RCC 7860 (cell line): ENCODE data around the gene SIRT5.
A peak's percentile ranks its signal among the peaks of the same experiment; 100 is the strongest.

Experiments
- DNase-seq: peaks from one replicate; pipeline ENCODE4 v3.0.0-alpha.2; 2015; ENCODE audit warnings: low spot score
- FAIRE-seq: peaks from 2 replicates; lab custom pipeline; 2012; peaks lifted over from hg19 to GRCh38; lab: Jason Lieb, UNC

The SIRT5 gene

DNA sequence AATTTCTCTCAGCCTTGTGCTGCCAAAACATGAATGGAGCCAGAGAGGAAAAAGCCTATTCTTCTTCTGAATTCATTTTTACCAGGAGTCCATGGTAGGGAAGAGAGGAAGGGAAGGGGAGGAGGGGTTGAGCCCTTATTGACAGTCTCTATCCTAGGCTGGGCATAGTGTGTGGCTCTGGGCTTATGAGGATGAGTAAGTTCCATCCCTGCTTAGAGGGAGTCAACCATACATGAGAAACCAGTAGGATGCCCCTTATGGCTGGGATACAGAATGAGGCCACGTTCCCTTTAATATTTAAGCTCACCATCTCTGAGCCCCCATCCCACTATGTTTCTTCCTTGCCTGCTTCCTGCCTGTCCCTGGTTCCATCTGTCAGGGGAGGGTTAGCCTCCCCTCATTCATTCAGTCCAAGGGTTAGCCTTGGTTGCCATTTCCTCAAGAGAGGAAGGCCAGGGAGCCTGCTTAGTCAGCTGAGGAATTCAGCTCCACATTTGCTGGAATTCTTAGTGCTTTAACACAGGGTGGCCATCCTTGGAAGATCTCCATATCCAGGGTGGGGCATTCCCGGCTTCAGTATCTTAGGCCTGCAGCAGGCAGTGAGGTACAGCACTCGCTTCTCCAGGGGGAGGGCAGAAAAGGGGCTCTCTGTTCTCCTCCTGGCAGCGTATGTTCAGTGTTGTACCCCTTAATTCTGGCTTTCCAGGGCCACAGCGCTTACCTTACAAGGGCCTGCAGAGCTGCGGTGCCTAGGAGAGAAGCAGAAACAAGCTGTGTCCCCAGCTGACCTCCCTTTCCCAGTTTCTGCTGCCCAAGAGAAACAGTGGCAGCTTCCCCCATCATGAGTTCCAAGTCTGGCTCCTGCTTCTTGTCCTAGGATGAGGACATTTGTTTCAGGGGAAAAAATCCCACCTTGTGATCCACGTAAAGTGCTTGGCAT is 12.5 kb downstream of the SIRT5 start:
- DNase-seq (no peak), FAIRE-seq (no peak)

DNA sequence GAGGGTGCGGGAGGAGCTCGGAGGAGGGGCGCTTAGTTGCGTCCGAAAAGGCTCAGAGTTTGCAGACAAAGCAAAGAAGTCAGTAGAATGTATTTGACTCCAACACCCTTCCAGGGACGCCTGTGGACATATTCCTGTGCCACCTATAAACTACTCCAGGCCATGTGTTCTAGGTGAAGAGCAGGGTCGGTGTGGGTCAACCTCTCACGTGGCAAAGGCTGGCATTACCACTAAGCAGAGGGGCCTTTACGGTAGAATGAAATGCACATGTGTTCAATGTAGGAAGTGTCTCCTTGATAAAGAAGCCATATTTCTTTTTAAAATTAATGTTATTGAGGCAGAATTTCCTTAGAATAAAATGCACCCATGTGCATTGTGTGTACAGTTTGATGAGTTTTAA is 15.4 kb downstream of the SIRT5 start:
- DNase-seq (no peak), FAIRE-seq (no peak)

DNA sequence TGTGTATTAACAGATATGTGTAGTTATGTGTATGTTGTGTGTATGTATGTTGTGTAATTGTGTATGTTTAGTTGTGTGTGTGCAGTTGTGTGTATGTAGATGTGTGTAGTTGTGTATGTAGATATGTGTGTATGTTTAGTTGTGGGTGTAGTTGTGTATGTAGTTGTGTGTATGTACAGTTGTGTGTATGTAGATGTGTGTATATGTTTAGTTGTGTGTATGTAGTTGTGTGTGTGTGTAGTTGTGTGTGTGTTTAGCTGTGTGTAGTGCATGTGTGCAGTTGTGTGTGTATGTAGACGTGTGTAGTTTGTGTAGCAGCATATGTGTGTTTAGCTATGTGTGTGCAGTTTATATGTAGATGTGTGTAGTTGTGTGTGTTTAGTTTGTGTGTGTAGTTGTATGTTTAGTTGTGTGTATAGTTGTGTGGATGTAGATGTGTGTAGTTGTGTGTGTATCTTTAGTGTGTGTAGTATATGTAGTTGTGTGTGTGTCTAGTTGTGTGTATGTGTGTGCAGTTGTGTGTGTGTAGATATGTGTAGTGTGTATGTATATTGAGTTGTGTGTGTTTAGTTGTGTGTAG is 16.3 kb downstream of the SIRT5 start:
- DNase-seq (no peak), FAIRE-seq (no peak)

DNA sequence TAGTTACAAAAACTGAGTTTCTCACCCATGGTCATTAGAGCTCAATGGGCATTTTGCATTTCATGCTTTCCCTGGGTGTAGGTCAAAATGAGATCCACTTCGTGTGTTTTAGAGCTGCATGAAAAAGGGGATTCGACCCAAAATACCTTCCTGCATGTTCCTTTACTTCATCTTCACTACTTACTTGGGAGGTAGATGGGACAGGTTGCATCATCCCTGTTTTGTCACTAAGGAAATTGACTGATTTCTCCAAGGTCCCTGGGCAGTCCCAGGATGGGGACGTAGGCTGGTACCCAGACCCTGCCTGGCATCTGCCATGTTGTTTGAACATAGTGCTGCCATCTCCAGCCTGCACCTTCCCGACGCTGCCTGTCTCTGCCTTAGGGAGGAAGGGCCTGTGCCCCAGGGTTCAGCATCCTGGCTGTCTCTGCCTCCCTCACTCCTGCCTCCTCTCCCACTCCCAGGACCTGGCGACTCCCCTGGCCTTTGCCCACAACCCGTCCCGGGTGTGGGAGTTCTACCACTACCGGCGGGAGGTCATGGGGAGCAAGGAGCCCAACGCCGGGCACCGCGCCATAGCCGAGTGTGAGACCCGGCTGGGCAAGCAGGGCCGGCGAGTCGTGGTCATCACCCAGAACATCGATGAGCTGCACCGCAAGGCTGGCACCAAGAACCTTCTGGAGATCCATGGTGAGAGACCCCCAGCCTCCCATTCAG is 17.0 kb downstream of the SIRT5 start:
- DNase-seq (no peak), FAIRE-seq (no peak)

DNA sequence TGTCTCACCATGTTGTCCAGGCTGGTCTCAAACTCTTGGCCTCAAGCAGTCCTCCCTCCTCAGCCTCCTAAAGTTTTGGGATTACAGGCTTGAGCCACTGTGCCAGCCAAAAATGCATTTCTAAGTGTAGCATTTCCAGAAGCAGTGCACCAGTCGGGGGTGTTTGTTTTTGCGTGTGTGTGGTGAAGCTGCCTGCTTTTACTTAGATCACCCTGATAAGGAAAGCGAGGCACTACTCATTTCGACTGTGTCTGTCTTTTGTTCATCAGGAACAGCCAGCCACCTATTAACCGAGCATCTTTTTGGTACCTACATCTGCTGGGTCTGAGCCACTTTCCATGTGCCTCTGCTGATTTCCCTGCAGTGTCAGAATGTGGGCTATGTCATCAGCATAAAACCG is 18.7 kb downstream of the SIRT5 start:
- no peak for FAIRE-seq
- no peak for DNase-seq

DNA sequence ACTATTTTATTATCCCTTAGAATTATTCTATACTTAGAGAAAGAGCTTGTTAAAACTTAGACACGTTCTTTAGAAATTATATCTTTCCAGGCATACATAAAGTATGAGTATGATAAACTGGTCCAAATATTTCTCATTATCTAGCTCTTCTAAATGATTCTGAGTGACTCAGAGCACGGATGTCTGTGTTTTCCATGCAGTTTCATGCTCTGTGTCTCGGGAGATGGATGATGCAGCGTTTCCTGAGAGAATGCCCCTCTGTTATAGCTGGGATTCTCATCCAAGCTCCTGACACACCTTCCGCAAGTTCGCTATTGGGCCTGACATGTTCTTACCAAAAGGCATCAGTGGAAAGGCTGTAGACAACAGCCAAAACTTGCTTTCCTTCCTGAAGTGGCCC is 19.3 kb downstream of the SIRT5 start:
- DNase-seq (no peak), FAIRE-seq (no peak)

DNA sequence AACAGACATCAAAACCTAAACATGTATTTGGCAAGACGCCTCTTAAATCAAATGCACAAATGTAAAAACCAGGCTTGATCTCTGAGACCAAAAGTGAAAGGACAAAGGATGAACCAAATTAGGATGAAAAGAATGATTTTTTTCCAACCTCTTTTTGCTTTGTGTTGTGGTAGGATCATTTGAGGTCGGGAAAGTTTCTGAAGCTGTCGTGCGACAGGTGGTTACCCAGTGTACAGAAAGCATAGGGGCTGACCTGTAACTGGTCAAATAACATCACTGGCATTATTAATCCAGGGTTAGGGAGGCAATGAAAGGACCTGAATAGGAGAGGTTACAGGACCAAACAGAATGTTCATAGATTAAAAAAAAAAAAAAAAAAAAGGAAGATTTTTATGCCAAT is 22.7 kb downstream of the SIRT5 start:
- no peak for DNase-seq
- no peak for FAIRE-seq

DNA sequence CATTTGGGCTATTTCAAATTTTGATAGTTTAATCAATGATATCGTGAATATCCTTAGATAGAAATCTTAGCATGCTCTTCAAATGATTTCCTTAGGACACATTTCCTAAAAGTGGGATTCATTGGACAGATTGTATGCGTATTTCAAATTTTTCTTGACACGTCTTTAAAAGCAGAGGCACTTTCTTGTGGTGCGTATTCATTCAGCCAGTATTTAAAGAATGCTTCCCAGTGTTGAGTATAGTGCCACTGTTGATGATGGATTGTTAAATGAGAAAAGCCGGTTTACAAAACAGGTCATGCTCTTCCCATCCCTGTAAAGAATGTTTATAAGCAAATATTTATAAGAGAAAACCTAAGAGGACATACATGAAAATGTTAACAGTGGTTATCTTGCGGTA is 25.6 kb downstream of the SIRT5 start:
- FAIRE-seq, result no peak

DNA sequence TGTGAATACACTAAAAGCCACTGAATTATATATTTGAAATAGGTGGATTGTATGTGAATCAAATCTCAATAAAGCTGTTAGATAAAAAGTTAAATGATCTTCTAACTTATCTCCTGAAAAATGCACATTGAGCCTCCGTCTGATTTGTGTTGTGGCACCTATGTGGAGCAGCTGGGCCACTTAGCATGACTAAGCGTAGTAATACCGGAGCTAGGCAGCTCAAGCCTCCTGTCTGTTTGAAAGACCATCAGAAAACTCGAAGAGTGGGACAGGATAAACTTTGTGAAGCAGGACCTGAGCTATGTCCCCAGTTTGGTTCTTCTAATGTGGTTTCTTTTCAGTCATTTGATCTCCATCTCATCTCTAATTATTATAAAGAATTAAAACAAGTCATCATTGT is 29.7 kb downstream of the SIRT5 start:
- no peak for FAIRE-seq

More for the DNA sequence above, 25.6 kb downstream of the SIRT5 start:
- no peak for DNase-seq

DNA sequence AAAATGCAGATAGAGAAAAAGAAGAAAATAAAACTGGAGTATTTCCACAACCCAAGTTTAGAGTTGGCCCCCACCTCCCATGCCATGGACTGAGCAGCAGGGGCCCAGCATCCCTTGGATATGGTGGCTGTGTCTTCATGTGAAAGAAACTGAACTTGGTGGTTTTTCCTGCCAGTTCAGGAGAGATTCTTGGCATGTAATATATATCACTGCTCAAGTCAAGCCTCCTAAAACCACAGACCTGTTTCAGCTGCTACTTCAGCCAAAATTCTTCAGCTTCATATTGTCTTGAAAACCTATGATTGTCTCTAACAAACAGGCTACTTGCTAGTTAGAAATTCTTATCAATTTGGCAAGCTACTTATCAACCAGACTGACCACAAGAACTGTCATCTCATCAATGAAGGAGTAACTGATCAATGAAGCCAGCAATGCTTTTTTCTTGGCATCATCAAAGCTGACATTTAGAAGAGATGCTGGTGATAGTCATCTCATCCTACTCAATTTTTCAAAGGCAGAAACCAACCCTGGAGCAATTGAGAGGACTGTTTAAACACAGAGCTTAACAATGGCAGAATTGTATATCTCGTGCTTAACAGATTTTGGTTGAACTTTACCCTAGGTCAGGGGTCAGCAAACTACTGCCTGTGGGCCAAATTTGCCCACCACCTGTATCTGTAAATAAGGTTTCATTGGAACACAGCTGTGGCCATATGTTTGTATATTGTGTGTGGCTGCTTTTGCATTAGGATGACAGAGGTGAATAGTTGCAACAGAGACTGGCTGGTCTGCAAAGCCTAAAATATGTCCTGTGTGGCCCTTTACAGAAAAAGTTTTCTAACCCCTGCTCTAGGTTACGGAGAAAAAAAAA is 30.4 kb downstream of the SIRT5 start:
- FAIRE-seq, result no peak

More for the DNA sequence above, 29.7 kb downstream of the SIRT5 start:
- no peak for DNase-seq

DNA sequence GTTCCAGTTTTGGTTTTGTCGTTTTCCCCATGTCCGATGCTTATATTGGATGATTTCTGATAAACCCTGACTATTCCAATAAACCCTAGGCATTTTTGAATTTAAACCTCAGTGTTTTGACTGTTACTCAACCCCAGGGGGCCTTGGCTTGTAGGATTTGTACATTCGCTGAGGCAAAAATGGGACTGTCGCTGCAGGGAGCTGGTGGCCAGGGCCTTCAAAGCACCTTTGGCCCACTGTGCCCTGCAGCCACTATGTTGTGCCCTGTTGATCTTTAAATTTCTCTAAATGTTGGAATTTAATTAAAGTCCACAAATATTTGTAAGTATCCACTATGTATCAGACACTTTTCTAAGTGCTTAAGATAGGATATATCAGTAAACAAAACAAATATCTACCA is 31.2 kb downstream of the SIRT5 start:
- FAIRE-seq (no peak), DNase-seq (no peak)

More for the DNA sequence above, 30.4 kb downstream of the SIRT5 start:
- DNase-seq, result no peak

DNA sequence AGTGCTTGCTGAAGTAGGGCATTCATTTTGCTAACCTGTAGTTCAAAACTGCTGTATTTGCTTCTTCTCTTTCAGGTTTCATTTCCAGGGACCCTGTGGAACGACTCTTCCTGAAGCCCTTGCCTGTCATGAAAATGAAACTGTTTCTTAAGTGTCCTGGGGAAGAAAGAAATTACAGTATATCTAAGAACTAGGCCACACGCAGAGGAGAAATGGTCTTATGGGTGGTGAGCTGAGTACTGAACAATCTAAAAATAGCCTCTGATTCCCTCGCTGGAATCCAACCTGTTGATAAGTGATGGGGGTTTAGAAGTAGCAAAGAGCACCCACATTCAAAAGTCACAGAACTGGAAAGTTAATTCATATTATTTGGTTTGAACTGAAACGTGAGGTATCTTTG is 37.3 kb downstream of the SIRT5 start:
- DNase-seq, result no peak

DNA sequence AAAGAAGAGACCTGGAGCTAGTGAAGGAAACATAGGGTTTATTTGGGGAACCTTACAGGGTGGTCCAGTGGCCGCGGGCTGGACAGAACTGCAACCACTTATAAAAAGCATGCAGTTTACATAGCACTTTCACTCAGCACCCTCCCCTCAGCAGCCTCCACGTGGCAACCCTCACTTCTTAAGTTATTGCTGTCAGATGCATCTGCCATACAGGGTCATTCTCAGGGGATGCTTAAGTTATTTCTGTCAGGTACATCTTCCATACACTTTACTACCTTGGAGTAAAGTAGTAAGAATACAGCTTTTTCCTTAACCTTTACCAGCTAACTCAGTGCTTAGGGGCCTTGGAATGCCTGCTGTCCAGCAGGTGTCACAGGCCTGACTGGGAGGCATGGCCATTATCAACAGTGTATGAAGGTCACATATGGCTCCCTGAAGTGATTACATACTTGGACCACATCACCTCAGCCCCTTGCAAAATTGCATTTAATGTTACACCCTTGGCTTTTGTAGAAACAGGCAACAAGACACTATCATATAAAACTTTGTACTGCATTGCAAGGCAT is 38.7 kb downstream of the SIRT5 start:
- FAIRE-seq, result no peak

More for the DNA sequence above, 37.3 kb downstream of the SIRT5 start:
- FAIRE-seq, result no peak

DNA sequence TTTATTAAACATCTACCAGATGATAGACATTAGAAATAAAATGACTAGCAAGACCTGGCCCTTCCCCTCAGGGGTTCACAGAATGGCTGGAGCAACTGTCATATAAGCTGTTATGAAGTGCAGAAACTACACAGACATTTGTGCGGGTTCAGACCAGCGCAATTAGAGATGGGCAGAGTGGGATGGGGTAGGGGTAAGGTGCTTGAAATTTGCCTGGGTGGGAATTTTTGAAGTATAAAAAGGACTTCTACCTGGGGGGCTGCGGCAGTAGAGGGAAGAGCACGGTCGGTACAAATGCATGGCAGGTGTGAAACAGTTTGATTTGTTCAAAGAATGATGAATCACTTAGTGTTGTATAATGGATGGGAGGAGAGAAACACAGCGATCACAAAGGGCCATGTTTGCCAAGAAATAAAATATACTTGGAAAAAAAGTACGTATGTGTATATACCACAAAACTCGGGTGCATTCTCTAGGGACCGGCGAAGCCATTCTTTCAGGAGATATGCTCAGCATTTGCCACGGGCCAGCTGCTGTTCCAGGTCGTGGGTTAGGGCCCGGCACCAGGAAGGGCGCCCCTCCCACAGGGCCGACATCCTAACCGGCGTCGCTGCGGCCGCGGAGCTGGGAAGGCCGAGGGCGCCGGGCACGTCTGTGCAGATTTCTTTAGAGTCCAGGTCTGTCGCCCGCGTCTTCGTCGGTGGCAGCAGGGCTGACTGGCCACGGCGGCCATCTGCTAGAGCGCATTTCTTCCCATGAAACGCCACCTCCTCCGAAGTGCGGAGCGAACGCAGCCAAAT is 39.9 kb downstream of the SIRT5 start:
- DNase-seq, result peak; percentile 17
- FAIRE-seq, result no peak

More for the DNA sequence above, 38.7 kb downstream of the SIRT5 start:
- no peak for DNase-seq

DNA sequence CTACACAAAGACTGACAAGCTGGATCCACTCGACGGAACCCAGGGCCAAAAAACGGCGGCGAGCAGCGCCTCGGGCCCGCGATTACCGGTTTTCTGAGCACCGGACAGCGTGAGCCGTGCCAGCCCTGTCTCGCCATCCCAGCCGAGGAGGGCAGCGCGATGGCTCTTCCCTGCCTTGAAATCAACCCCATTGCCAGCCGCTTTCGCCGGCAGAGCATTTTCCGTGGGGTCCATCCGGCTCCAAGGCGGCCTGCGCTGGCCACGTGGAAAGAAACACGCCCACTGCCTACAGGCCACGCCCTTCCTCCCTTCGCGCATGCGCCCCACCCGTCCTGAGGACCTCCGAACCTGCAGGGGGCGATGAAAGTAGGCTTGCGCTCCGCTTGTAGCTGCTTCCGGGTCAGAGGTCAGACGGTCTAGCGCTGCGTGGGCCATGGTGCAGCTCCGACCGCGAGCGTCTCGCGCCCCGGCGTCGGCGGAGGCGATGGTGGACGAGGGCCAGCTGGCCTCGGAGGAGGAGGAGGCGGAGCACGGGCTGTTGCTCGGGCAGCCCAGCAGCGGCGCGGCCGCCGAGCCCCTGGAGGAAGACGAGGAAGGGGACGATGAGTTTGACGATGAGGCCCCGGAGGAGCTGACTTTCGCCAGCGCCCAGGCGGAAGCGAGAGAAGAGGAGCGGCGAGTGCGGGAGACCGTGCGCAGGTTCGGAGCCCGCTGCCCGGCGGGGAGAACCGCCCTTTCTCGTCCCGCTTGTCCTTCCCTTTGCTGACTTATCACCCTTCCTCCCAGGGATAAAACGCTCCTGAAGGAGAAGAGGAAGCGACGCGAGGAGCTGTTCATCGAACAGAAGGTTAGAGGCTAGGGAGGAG is 40.8 kb downstream of the SIRT5 start, which contains the start of gene NOL7:
TSS of gene NOL7 (plus strand) at position 410 of the 866 bp plus-strand sequence. CDS start at position 434, 24 bp downstream.
- FAIRE-seq (peak; percentile 30), DNase-seq (peak; percentile 94)

DNA sequence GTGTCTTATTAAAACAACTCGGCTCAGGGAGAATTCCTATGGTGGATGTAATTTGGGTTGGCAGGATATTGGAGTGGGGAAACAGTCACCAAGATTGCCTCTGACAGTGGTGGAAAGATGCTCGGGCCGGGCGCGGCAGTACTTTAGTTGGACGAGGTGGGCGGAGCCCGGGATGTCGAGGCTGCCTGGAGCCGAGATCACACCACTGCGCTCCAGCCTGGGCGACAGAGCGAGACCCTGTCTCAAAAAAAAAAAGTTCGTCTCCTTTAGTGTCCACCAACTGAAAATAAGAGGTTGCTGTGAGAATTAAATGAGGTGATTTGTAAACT is 41.4 kb downstream of the SIRT5 start:
- peak; percentile 13 for DNase-seq
- no peak for FAIRE-seq

DNA sequence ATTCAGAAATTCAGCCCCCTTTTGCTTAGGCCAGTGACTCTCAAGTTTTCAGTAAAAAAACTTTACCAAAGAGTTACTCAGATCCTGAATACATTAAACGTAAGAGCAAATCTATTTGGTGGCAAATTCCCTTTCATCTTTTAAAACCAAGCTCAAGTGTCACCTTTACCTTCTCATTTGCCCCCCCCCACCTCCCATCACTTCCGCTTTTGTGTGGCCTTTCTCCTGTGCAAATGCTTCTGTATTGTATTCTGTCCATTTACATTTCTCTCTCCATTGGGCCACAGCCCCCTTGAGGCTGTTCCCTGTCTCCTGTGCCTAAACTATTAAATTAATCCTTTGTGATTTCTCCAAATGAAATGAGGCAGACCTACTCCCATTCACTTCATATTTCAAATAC is 42.7 kb downstream of the SIRT5 start:
- FAIRE-seq (no peak), DNase-seq (no peak)

DNA sequence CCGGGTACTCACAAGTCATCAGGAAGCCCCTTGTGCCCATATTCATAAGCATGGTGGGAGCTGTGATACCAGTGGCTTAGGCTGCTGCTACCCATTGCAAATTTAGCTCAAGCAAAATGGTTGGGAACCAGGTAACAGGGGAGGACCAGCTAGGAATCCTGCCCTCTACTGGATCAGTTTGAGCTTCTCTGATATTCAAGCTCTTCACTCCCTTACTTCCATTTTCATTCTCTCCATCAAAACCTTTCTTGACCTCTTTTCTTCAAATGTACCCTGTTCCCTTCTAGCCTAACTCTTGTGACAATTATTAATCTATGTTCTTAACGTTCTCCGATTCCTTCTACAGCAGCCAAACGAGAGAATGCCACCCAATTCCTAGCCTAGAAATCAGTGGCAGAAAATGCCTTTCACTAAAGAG is 50.5 kb downstream of the SIRT5 start:
- FAIRE-seq (no peak), DNase-seq (peak; percentile 7)
